Hepatocyte (in vitro differentiated cells): ENCODE results near the gene ADGRB2. TPM values are rescaled to one million over a fixed set of nuclear protein-coding genes. Genes with fewer than 3 reads are reported as not detected.

Experiments
- DNase-seq: peaks from one replicate; pipeline ENCODE4 v3.0.0-alpha.2; 2016; ENCODE audit warnings: low spot score
- H2AFZ ChIP-seq: fragments of 200-600 bp; sonication (generic); 2 replicates; pipeline ENCODE4 v1.6.0; 2016; ENCODE audit warnings: antibody characterized with exemption, mild to moderate bottlenecking
- H3K27ac ChIP-seq: fragments of 200-600 bp; sonication (generic); 2 replicates; pipeline ENCODE4 v1.5.1; 2016; ENCODE audit warnings: mild to moderate bottlenecking
- H3K27me3 ChIP-seq: fragments of 200-600 bp; sonication (generic); 2 replicates; pipeline ENCODE4 v1.6.1; 2016
- H3K36me3 ChIP-seq: fragments of 200-600 bp; sonication (generic); replicated peaks from 2 replicates; pipeline ENCODE4 v1.5.1; 2016; ENCODE audit warnings: low read depth; ENCODE audit not compliant: insufficient read depth
- H3K4me1 ChIP-seq: fragments of 200-600 bp; sonication (generic); 2 replicates; pipeline ENCODE4 v1.5.1; 2016; ENCODE audit warnings: mild to moderate bottlenecking, moderate library complexity; ENCODE audit not compliant: insufficient read depth
- H3K4me2 ChIP-seq: fragments of 200-600 bp; sonication (generic); 2 replicates; pipeline ENCODE4 v1.6.0; 2016
- H3K4me3 ChIP-seq: fragments of 200-600 bp; sonication (generic); 2 replicates; pipeline ENCODE4 v1.5.1; 2016; ENCODE audit warnings: mild to moderate bottlenecking
- H3K79me2 ChIP-seq: fragments of 200-600 bp; sonication (generic); 2 replicates; pipeline ENCODE4 v1.6.0; 2017; ENCODE audit warnings: mild to moderate bottlenecking
- H3K9me2 ChIP-seq: fragments of 200-600 bp; sonication (generic); replicated peaks from 2 replicates; pipeline ENCODE4 v1.6.0; 2017; ENCODE audit warnings: mild to moderate bottlenecking; ENCODE audit not compliant: insufficient read depth
- H3K9me3 ChIP-seq: fragments of 200-600 bp; sonication (generic); 2 replicates; pipeline ENCODE4 v1.5.1; 2016; ENCODE audit warnings: low read depth, mild to moderate bottlenecking
- H4K20me1 ChIP-seq: fragments of 200-600 bp; sonication (generic); 2 replicates; pipeline ENCODE4 v1.6.0; 2016; ENCODE audit warnings: mild to moderate bottlenecking; ENCODE audit not compliant: insufficient read depth, poor library complexity, severe bottlenecking
- CTCF ChIP-seq: fragments of 200-600 bp; sonication (generic); IDR thresholded peaks from 2 replicates; pipeline ENCODE4 v1.5.1; 2016; ENCODE audit warnings: antibody characterized with exemption, mild to moderate bottlenecking; ENCODE audit not compliant: poor library complexity
- EZH2 ChIP-seq: fragments of 200-600 bp; sonication (generic); IDR thresholded peaks from 2 replicates; pipeline ENCODE4 v1.6.1; 2016; ENCODE audit warnings: antibody characterized with exemption, mild to moderate bottlenecking, borderline replicate concordance
- EZH2phosphoT487 ChIP-seq: fragments of 200-600 bp; sonication (generic); IDR thresholded peaks from one replicate; pipeline ENCODE4 v1.6.1; 2018; ENCODE audit warnings: antibody characterized with exemption, mild to moderate bottlenecking, low read depth, moderate library complexity; ENCODE audit not compliant: unreplicated experiment, severe bottlenecking
- WGBS: methylation state at CpG from one replicate; pipeline ENCODE4 v1.1.6; 2016; ENCODE audit warnings: low lambda C conversion rate; ENCODE audit errors: missing lambda C conversion rate; 5-methylcytosine and 5-hydroxymethylcytosine counted together
- polyA plus RNA-seq: library from polyadenylated mRNA; unstranded; fragments of >200 nt; fragmentation: Nextera tagmentation; extraction: Ambion mirVana; gene quantifications from 2 replicates; pipeline ENCODE4 v1.2.1, GENCODE V29; 2016
- total RNA-seq: library from RNA; depleted of rRNA; stranded (reverse); fragments of >200 nt; gene quantifications from 2 replicates; pipeline ENCODE4 v1.2.3, GENCODE V29; 2014

Gene ADGRB2
- total and polyA plus RNA-seq, 2 experiments from 2014 or later: 7.7 to 10.5 TPM

DNA sequence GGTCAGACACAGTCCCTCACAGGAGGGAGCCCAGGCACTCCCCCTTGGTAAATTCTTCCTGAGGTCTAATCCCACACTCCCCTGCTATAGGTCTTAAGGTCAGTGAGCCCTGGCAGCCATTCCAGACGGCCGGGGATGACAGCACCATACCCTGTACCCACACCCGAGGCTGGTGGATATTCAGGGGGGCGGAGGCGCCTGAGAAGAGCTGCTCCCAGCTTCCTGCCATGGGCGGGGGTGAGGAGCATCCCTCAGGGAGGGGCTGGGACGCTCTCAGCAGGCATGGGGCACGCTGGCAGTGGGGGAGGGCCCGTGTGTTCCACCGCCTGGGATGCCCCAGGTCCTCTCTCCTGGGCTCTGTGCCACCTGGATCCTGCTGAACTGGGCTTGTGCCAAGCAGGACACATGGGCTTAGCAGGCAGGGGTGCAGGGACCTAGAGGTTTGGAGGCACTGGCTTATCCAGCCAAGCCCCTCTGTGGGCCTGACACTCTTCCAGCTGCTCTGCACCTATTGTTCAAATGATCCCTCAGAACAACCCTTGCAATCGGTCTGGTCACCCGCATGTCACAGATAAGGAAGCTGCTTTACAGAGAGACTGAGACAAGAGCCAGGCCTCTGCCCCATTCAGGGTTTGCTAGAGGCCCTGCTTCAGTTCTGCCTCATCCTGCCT lies 5.7 kb upstream of the ADGRB2 start:
- Histone ChIP-seq H3K9me3 (no peaks in the 10 kb centered on the region), H3K27me3 (peaks cover 49% of the 10 kb centered on the region), H3K79me2 (no peaks in the 10 kb centered on the region), H3K27ac (no peak overlapping the region), H3K4me1 (peaks cover 25% of the 10 kb centered on the region), H2AFZ (no peak overlapping the region), H4K20me1 (no peaks in the 10 kb centered on the region), H3K4me3 (no peak overlapping the region), H3K36me3 (no peaks in the 10 kb centered on the region), H3K9me2 (no peaks in the 10 kb centered on the region), H3K4me2 (no peak overlapping the region)
- no peak for TF ChIP-seq EZH2
- TF ChIP-seq EZH2phosphoT487: no peak
- no peak for TF ChIP-seq CTCF
- no peak for DNase-seq
- 47% methylated on average over 11 of the region's 12 CpGs for WGBS

- TF ChIP-seq EZH2phosphoT487: no peak
- TF ChIP-seq EZH2: no peak
- no peak for TF ChIP-seq CTCF
Observed at GRCh38 chr1:31768939-31769704, 5.0 kb upstream of the ADGRB2 start.

DNA sequence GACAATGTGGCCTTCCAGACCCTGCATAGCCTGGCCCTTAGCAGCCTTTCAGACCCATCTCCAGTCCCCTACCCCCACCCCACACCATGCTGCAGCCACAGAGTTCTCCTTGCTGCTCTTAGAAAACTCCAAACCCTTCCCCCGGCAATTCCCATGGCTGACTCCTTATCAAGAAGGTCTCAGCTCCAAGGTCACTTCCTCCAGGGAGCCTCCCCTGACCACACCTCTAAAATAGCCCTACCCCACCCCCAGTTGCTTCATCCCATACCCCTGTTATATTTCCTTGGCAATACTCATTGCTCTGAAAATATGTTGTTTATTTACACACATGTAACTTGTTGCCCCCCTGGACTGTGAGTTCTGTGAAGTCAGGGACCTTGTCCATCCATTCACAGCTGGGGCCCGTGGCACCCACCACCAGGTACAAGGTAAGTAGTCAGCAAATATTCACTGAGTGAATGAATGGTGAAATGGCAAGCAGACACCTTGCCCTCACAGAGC lies 4.3 kb upstream of the ADGRB2 start:
- WGBS: 67% methylated on average over 2 of the region's 2 CpGs
- no peak for DNase-seq
- TF ChIP-seq EZH2phosphoT487 (no peak), CTCF (no peak), EZH2 (no peak)

More at GRCh38 chr1:31768939-31769704, 5.0 kb upstream of the ADGRB2 start:
- Histone ChIP-seq H3K4me3 (no peak overlapping the region), H4K20me1 (no peaks in the 10 kb centered on the region), H3K4me1 (peaks cover 31% of the 10 kb centered on the region), H2AFZ (no peak overlapping the region), H3K9me3 (no peaks in the 10 kb centered on the region), H3K36me3 (no peaks in the 10 kb centered on the region), H3K27me3 (peaks cover 46% of the 10 kb centered on the region), H3K27ac (no peak overlapping the region), H3K9me2 (no peaks in the 10 kb centered on the region), H3K4me2 (no peak overlapping the region), H3K79me2 (no peaks in the 10 kb centered on the region)
- no peak for DNase-seq
- 59% methylated on average over 5 of the region's 5 CpGs for WGBS

More for the DNA sequence above, 4.3 kb upstream of the ADGRB2 start:
- Histone ChIP-seq H3K27ac (no peak overlapping the region), H2AFZ (no peak overlapping the region), H3K4me1 (peaks cover 34% of the 10 kb centered on the region), H3K27me3 (peaks cover 39% of the 10 kb centered on the region), H4K20me1 (no peaks in the 10 kb centered on the region), H3K4me3 (no peak overlapping the region), H3K79me2 (no peaks in the 10 kb centered on the region), H3K36me3 (no peaks in the 10 kb centered on the region), H3K9me3 (no peaks in the 10 kb centered on the region), H3K9me2 (no peaks in the 10 kb centered on the region), H3K4me2 (no peak overlapping the region)
